CD4-positive, alpha-beta T cell treated with Interleukin-6 at 100 ng/mL for 8 hours (primary cell): ENCODE results near the gene MAN1C1.
"Not testable (repeated sequence)": the region's sequence is repeated elsewhere in the genome, so short reads cannot be mapped to it uniquely, and the experiment has no call there.

Source experiments
- DNase-seq: peaks from one replicate; pipeline ENCODE4 v3.0.0-alpha.2; 2020; ENCODE audit warnings: mixed read lengths, low spot score

Gene MAN1C1

GRCh38 chr1:25657883-25658760, 41.5 kb downstream of the MAN1C1 start:
- DNase-seq, result no peak

- DNase-seq, result no peak
Observed at GRCh38 chr1:25658791-25659431, 42.3 kb downstream of the MAN1C1 start.

GRCh38 chr1:25661043-25661815, 44.6 kb downstream of the MAN1C1 start:
- no peak for DNase-seq

DNA sequence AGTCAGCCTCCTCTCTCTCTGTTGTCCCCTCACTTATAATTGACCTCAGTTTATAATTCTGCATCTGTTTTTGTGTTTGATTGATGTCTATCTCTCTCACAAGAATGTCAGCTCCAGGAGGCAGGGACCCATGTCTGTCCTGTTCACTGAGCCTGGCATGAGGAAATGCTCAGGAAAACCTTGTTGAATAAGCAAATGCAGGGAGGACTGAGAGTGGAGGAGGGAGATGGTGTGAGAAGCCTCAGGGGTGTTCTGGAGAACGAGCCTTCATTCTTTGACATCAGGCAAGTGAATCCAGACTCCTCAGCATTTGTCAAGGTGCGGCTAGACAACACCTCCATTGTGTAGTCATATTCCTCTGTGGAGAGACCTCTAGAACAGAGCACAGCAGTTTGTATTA, 45.5 kb downstream of the MAN1C1 start:
- DNase-seq, result no peak

- DNase-seq, result not testable (repeated sequence)
Observed at GRCh38 chr1:25662959-25663358, 46.4 kb downstream of the MAN1C1 start.

DNA sequence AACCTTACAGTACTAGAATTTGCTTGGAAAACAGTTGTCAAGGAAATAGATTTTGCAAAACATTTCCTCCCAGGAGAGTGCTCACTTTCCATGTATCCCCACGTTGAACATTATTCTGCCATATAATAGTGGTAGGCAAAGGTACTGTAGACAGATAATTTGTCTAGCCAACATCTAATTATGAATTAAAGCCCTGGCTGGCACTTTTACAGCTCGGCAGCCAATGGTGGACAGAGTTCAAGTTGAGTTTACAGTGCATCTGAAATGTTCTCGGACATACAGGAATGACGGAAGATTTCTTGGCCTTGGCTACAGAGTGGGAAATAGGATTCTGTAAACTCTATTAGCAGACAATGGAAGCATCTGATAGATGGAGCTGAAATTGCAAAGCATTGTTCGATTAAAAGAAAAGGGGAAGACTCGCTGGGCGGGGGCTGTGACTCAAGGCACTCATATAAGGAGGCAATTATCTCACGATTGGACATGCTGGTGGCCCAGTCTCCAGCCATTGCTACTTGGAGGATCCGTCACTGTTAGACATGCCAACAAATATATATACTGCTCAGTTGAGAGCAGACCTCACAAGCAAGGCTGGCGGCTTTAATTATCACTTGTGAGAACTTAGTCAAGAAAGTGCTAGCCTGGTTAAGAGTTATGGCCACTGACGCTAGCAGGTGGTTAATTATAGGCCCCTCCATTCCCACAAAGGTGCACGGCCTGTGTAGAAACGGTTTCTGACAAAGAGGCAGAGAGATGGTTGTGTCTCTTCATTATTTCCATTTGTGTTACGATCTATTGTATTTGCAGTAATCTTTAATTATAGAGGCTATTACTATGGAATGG, 48.0 kb downstream of the MAN1C1 start:
- DNase-seq, result no peak

- no peak for DNase-seq
Observed at GRCh38 chr1:25666460-25666859, 49.9 kb downstream of the MAN1C1 start.

GRCh38 chr1:25668931-25669573, 52.5 kb downstream of the MAN1C1 start:
- no peak for DNase-seq

DNA sequence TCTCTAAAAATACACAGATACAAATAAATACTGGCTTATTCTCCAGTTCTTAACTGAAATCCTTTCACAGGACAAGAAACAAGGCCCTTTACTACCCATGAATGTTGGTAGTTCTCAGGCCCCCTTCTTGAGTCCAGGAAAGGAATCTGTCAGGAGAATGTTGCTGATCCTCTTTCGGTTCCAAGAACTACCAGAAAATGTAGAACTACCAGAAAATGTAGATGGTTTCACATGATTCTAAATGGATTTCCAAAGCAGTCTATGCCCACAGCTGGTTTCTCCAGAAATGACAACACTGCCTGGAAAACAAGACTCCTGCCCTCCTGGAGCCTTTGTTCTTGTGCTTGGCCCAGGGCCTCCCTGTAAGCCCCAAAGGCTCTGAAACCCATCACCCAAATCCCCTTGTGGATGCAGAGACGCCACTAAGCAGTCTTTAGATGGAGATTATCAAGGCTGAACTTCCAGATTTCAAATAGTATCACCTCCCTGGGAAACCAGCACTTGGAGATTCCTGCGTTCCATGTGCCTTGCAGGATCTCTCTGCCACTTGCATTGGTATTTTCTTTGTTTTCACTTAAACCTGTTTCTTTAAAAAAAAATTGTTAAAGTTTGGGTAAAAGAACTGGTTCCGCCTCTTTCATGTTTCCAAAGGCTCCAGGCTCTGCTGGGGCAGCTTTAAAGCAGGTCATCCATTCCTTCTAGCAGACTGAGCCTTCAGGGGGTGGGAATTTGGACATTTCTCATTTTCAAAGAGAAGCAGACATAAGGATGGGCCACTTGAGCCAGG, 53.4 kb downstream of the MAN1C1 start:
- DNase-seq, result no peak

GRCh38 chr1:25671929-25672328, 55.3 kb downstream of the MAN1C1 start:
- DNase-seq, result no peak

DNA sequence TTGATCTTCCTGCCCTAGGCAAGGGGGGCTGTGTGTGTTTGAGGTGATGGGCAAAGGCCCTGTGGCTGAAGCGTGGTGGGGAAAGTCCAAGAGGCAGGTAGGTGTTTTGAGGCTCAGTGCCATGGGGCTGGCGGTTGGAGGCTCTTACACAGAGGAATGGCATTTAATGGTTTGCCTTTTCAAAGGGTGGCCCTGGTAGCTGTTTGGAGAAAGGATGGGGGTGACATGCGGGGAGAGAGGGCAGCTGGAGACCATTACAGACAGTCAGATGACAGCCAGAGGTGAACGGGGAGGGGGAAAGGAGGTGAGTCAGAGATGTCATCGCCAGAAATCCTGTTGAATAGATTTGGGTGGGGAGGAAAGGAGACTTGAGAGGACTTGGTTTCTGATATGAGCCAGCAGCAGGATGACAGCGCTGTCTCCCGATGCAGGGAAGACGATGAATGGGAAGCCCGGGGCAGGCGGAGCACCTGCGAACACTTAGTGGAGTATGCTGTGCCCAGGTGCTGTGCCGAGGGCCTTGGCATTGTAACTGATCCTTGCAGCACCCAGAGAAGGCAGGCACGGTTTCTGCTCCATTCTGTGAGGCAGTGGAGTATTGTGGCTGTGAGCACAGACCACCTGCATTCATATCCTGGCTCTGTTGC, 56.3 kb downstream of the MAN1C1 start:
- no peak for DNase-seq

DNA sequence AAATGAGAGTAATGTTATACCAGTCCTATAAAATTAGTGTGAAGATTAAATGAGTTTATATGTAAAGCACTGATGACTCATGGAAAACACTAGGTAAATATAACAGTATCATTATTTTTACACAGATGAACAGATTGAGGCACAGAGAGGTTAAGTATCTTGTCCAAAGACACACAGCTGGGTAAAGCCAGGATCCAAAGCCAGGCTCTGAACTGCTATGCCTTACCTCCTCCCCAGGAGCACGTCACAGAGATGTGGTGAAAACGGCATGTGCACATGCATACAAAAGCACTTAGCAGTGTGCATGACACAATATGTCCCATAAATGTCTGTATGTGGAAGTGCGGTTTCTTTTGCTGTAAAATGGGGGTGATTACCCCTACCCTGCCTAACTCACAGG, 56.9 kb downstream of the MAN1C1 start:
- DNase-seq, result no peak

DNA sequence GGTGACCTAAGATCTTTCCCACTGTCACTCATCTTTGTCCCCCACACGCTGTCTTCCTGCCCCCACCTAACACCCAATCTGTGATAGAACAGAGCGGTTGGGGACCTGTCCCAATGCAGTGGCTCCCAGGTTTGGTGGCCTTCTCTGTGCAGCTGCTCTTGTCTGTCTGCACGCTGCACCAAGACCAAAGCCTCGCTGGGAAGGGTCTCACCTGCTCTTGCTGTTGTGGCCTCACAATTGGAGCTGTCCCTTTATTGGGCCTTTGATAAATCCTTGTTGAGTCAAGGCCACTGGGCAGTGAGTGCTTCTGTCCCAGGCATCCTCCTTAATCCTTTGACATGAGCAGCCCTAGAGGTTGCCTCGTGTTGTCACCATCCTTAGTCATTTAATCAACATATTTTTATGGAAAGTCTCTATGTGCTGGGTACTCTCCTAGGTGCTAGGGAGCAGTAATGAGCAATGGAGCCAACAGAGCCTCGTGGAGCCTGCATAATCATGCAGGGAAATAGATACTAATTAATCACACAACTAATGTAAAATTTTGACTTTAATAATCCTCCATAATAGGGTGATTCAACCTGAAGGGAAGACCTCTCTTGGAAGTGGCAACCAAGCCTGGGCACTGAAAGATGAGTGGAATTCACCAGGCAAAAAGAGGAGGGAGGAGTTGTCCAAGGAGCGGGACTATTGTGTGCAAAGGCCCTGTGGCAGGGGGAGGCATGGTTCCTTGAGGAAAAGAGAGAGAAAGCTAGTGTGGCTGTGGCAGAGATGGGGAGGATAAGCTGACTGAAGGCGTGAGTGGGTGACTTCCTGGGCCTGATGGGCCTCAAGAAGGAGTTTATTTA, 57.6 kb downstream of the MAN1C1 start:
- no peak for DNase-seq

GRCh38 chr1:25674807-25675084, 58.2 kb downstream of the MAN1C1 start:
- no peak for DNase-seq

DNA sequence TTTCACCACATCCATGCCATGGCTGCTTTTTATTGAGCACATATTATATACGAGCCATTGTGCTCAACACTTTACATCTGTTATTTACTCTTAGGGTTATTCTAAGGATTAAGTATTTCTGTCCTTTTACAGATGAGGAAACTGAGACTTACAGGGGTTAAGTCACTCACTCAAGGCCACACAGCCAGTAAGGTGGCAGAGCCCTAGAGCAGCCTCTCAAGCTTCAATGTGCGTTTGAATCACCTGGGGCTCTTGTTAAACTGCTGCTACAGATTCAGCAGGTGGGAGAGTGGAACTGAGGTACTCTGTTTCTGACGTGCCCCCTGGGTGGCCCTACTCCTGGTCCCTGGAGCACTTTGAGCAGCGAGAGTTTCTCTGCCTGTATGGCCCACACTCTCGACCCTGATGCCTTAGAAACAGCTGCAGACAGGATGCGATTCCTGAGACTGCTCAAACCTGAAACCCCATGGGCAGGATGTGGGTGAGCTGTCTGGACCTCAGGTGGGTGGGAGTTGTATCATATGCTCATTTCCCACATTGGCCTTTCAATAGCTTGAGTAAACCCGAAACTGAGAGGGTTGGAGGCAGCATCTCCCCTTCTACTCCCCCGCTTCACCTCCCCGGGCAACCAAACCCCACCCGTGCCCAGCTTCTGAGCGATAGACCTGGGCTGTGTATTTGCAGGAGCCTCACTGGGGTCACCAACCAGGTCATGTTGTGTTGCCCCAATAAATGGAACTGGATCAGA, 59.3 kb downstream of the MAN1C1 start:
- peak; percentile 82 for DNase-seq

GRCh38 chr1:25676488-25676887, 59.9 kb downstream of the MAN1C1 start:
- DNase-seq, result no peak

DNA sequence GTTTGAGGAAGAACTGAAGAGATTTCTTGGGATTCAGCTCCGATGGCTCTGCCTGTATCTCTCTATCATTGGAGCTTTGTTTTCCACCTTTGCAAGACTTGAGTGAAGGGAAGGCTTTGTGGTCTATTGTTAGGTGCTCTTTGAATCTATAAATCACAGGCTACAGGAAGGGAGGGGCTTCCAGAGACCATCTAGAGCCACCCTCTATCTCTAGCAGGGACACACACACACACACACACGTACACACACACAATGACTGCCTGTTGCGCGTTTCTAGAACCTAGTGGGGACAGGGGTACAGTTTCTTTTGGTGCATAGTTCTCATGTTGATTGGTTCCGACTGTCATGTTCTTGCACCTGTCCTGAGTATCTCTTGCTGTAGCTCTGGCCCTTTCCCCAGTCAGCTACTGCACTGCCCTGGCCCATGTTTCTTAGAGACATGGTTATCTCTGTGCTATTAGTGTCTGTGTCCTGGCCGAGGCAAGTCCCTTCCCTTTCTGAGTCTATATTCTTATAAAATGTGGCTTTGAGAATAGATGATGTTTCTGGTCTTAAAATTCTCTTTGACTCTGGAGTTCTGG, 60.7 kb downstream of the MAN1C1 start:
- peak; percentile 44 for DNase-seq

- DNase-seq, result no peak
Observed at GRCh38 chr1:25679171-25679570, 62.6 kb downstream of the MAN1C1 start.
